Measurements from ENCODE around the gene STAG2. TPM values are rescaled to one million over a fixed set of nuclear protein-coding genes. Genes with fewer than 3 reads are reported as not detected.

Gene STAG2
- total and polyA plus RNA-seq, 2 donors (not counting 3 experiments of a cell fraction or from before 2014, with no cell fraction given), result 12.7 to 55.9 TPM

DNA sequence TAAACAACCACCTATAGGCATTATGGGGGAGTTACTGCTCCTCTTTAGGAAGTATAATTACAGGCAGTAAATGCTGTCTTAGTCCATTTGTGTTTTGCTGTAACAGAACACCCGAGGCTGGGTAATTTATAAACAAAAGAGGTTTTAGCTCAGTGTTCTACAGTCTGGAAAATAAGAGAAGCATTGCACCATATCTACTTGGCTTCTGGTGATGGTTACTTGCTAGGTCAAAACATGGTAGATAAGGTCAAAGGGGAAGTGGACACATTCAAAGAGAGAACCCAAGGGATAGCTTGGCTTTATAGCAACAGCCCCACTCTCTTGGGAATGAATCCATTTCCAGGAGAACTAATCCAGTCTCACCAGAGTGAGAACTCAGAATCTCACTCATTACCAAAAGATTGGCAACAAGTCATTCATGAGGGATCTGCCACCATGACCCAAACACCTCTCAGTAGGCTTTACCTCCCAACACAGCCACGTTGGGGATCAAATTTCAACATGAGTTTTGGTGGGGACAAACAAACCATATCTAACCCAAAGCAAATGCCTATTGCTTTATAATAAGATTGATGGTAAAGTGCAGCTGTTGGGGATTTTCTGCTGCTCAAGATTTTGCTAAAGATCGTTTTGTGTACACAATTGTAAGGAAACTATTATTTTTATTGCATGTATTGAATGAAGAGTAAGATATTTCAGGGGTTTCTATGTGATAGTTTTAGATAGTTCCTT lies 32.6 kb downstream of the STAG2 start:
- DNase-seq (ENCODE audit: low read depth, low spot score), result peak; percentile 2
- intact Hi-C loops (cut with micrococcal nuclease) (no loop called here), dilution Hi-C loops (cut with MboI; ENCODE audit: extremely low pct_ligation_motif_present, low sequenced_read_pairs) (no loop called here)
- H2AFZ ChIP-seq (ENCODE audit: low read depth, low read length), result no peak overlapping the region
- H3K9ac ChIP-seq (replicated peaks; ENCODE audit: extremely low read depth, insufficient read depth, low read length), result no peak overlapping the region
- POLR2A ChIA-PET, result no interaction called here
- peak overlapping the region; percentile 29 for H3K4me2 ChIP-seq (ENCODE audit: insufficient read depth, low read length)
- CTCF ChIA-PET, result interaction anchor here (0.5 to 1.5 kb wide), 4 partner anchors 16 to 121 kb away, joined by 3 to 8 read pairs (median 4); no protein-coding TSS in a partner anchor
- no peak overlapping the region for H3K4me3 ChIP-seq (replicated peaks in 1 of 3; ENCODE audit: insufficient read depth in 1 of 3, low read depth in 1 of 3, low read length in 3 of 3)
- H3K9me1 ChIP-seq (replicated peaks; ENCODE audit: control insufficient read depth, extremely low read depth, insufficient read depth, low read length), result no peaks in the 10 kb centered on the region
- peaks cover 9% of the 10 kb centered on the region for H3K4me1 ChIP-seq (ENCODE audit: control insufficient read depth, extremely low read depth, insufficient read depth, low read length)
- peaks cover 85% of the 10 kb centered on the region for H3K79me2 ChIP-seq (ENCODE audit: control insufficient read depth, insufficient read depth, low read length)
- no peaks in the 10 kb centered on the region for H3K9me3 ChIP-seq (replicated peaks; ENCODE audit: control insufficient read depth, insufficient read depth, low read length)
- peaks cover 8% of the 10 kb centered on the region for H4K20me1 ChIP-seq (replicated peaks; ENCODE audit: control insufficient read depth, extremely low read depth, insufficient read depth, low read length)
- no peaks in the 10 kb centered on the region for H3K36me3 ChIP-seq (ENCODE audit: control insufficient read depth in 2 of 2, extremely low read depth in 1 of 2, insufficient read depth in 2 of 2, low read length in 2 of 2)
- peak overlapping the region; percentile 22 for H3K27ac ChIP-seq (ENCODE audit: insufficient read depth, low read depth, low read length)
- no TSS peak for BruUV-seq (replicated peaks)
- peak; percentile 24 for FAIRE-seq
- no peaks in the 10 kb centered on the region for H3K27me3 ChIP-seq (ENCODE audit: control insufficient read depth in 2 of 2, insufficient read depth in 2 of 2, low read length in 2 of 2)
- TF ChIP-seq EZH2 (IDR thresholded peaks at IDR 0.05; ENCODE audit: borderline replicate concordance, low read depth, low read length, severe bottlenecking) (no peak), POLR2AphosphoS5 (IDR thresholded peaks at IDR 0.05; ENCODE audit: insufficient read depth, low read depth, low read length) (no peak)

DNA sequence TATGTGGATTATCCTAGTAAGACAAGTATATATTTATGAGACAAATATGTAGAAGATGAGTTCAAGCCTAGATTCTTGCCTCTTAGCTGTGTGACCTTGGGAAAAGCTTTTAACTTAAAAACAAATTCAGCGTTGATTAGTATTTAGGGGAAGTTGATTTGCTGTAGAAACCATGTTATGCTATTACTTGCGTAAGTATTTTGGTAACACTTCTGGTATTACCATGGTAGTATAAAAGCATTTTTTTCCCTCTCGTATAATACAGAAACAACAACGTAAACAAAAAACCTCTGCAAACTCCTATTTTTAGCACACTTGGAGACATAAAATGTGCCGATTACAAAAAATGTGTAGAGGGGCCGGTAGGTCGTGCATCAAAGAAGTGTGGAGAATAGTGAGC lies 33.2 kb downstream of the STAG2 start:
- no peak overlapping the region for H3K27ac ChIP-seq (ENCODE audit: insufficient read depth, low read depth, low read length)
- intact Hi-C loops (cut with micrococcal nuclease), result no loop called here
- BruUV-seq (replicated peaks), result no TSS peak
- POLR2A ChIA-PET, result no interaction called here
- H3K9me3 ChIP-seq (replicated peaks; ENCODE audit: control insufficient read depth, insufficient read depth, low read length), result no peaks in the 10 kb centered on the region
- H3K27me3 ChIP-seq (ENCODE audit: control insufficient read depth in 2 of 2, insufficient read depth in 2 of 2, low read length in 2 of 2), result no peaks in the 10 kb centered on the region
- peaks cover 88% of the 10 kb centered on the region for H3K79me2 ChIP-seq (ENCODE audit: control insufficient read depth, insufficient read depth, low read length)
- FAIRE-seq, result no peak
- DNase-seq (ENCODE audit: low read depth, low spot score), result no peak
- TF ChIP-seq, protein P1, sequence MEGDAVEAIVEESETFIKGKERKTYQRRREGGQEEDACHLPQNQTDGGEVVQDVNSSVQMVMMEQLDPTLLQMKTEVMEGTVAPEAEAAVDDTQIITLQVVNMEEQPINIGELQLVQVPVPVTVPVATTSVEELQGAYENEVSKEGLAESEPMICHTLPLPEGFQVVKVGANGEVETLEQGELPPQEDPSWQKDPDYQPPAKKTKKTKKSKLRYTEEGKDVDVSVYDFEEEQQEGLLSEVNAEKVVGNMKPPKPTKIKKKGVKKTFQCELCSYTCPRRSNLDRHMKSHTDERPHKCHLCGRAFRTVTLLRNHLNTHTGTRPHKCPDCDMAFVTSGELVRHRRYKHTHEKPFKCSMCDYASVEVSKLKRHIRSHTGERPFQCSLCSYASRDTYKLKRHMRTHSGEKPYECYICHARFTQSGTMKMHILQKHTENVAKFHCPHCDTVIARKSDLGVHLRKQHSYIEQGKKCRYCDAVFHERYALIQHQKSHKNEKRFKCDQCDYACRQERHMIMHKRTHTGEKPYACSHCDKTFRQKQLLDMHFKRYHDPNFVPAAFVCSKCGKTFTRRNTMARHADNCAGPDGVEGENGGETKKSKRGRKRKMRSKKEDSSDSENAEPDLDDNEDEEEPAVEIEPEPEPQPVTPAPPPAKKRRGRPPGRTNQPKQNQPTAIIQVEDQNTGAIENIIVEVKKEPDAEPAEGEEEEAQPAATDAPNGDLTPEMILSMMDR (IDR thresholded peaks at IDR 0.05; ENCODE audit: extremely low read depth in 1 of 2, insufficient read depth in 1 of 2, low read depth in 1 of 2, low read length in 2 of 2), result no peak
- TF ChIP-seq FOS (IDR thresholded peaks at IDR 0.05; ENCODE audit: borderline replicate concordance, insufficient read depth, low read length) (no peak), POLR2A (IDR thresholded peaks at IDR 0.05; ENCODE audit: low read depth, low read length) (no peak), JUN (IDR thresholded peaks at IDR 0.05; ENCODE audit: borderline replicate concordance, insufficient read depth, insufficient read length, low read depth) (no peak), EZH2 (IDR thresholded peaks at IDR 0.05; ENCODE audit: borderline replicate concordance, low read depth, low read length, severe bottlenecking) (no peak), GATA2 (IDR thresholded peaks at IDR 0.05; ENCODE audit: insufficient read depth, insufficient read length, low read depth, low read length) (no peak)
- TF ChIP-seq, protein P2, sequence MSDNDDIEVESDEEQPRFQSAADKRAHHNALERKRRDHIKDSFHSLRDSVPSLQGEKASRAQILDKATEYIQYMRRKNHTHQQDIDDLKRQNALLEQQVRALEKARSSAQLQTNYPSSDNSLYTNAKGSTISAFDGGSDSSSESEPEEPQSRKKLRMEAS (IDR thresholded peaks at IDR 0.05; ENCODE audit: insufficient read depth, insufficient read length), result no peak
- no peaks in the 10 kb centered on the region for H3K36me3 ChIP-seq (ENCODE audit: control insufficient read depth in 2 of 2, extremely low read depth in 1 of 2, insufficient read depth in 2 of 2, low read length in 2 of 2)
- H3K9me1 ChIP-seq (replicated peaks; ENCODE audit: control insufficient read depth, extremely low read depth, insufficient read depth, low read length), result no peaks in the 10 kb centered on the region
- H2AFZ ChIP-seq (ENCODE audit: low read depth, low read length), result no peak overlapping the region
- no peak overlapping the region for H3K4me2 ChIP-seq (ENCODE audit: insufficient read depth, low read length)
- CTCF ChIA-PET, result interaction anchor here (1.5 kb wide), 1 partner anchor 16 kb away, joined by 3 read pairs; no protein-coding TSS in a partner anchor
- no peak overlapping the region for H3K4me3 ChIP-seq (replicated peaks in 1 of 3; ENCODE audit: insufficient read depth in 1 of 3, low read depth in 1 of 3, low read length in 3 of 3)
- dilution Hi-C loops (cut with MboI; ENCODE audit: extremely low pct_ligation_motif_present, low sequenced_read_pairs), result no loop called here
- peaks cover 8% of the 10 kb centered on the region for H4K20me1 ChIP-seq (replicated peaks; ENCODE audit: control insufficient read depth, extremely low read depth, insufficient read depth, low read length)
- H3K4me1 ChIP-seq (ENCODE audit: control insufficient read depth, extremely low read depth, insufficient read depth, low read length), result peaks cover 9% of the 10 kb centered on the region
- H3K9ac ChIP-seq (replicated peaks; ENCODE audit: extremely low read depth, insufficient read depth, low read length), result no peak overlapping the region

Data from endothelial cell of umbilical vein (primary cell).